Natural killer cell (primary cell): Measurements from ENCODE around the gene LIN7A. TPM values are rescaled to one million over a fixed set of nuclear protein-coding genes. Genes with fewer than 3 reads are reported as not detected.
"Not testable (repeated sequence)": the region's sequence is repeated elsewhere in the genome, so short reads cannot be mapped to it uniquely, and the experiment has no call there.

Source experiments
- ATAC-seq, 3 donors: fragments of 150-1000 bp in 2 of 3; fragments of 200-7000 bp in 1 of 3; cut with Tn5 transposase; 1 replicate in 1 of 3; 2 replicates in 2 of 3; pipeline ENCODE4 v1.10.0; 2021; ENCODE audit warnings: mild to moderate bottlenecking in 2 of 3, moderate library complexity in 2 of 3
- DNase-seq, 2 donors: peaks; one replicate each; pipeline versions ENCODE4 v3.0.0 to v3.0.0-alpha.2; 2013 to 2021; ENCODE audit warnings: mixed read lengths in 1 of 2
- H3K27ac ChIP-seq: one replicate; pipeline ENCODE4 v1.5.1; 2013; ENCODE audit warnings: mild to moderate bottlenecking, low read length
- H3K27me3 ChIP-seq: one replicate; pipeline ENCODE4 v1.6.1; 2013; ENCODE audit warnings: low read length; ENCODE audit not compliant: control insufficient read depth, insufficient read depth
- H3K36me3 ChIP-seq: one replicate; pipeline ENCODE4 v1.6.1; 2013; ENCODE audit warnings: low read length; ENCODE audit not compliant: control insufficient read depth, insufficient read depth
- H3K4me1 ChIP-seq: one replicate; pipeline ENCODE4 v1.6.1; 2013; ENCODE audit warnings: low read length; ENCODE audit not compliant: control insufficient read depth, insufficient read depth
- H3K4me3 ChIP-seq: one replicate; pipeline ENCODE4 v1.5.1; 2013; ENCODE audit warnings: low read length
- H3K9me3 ChIP-seq: one replicate; pipeline ENCODE4 v1.6.1; 2013; ENCODE audit warnings: low read length; ENCODE audit not compliant: control insufficient read depth, insufficient read depth
- H3K27ac Mint-ChIP-seq, 2 donors: one replicate each; pipeline ENCODE4 v1.8.0; 2022; ENCODE audit warnings: mild to moderate bottlenecking in 2 of 2, mixed read lengths in 2 of 2, moderate library complexity in 1 of 2
- H3K27me3 Mint-ChIP-seq, 2 donors: one replicate each; pipeline ENCODE4 v1.8.0; 2022; ENCODE audit warnings: low read depth in 2 of 2, mixed read lengths in 2 of 2
- H3K36me3 Mint-ChIP-seq: one replicate; pipeline ENCODE4 v1.8.0; 2022; ENCODE audit warnings: mixed read lengths
- H3K4me1 Mint-ChIP-seq, 2 donors: one replicate each; pipeline ENCODE4 v1.8.0; 2022; ENCODE audit warnings: mixed read lengths in 2 of 2
- H3K4me3 Mint-ChIP-seq: one replicate; pipeline ENCODE4 v1.8.0; 2022; ENCODE audit warnings: mild to moderate bottlenecking, moderate library complexity, mixed read lengths
- H3K9me3 Mint-ChIP-seq, 2 donors: one replicate each; pipeline ENCODE4 v1.8.0; 2022; ENCODE audit warnings: mixed read lengths in 2 of 2
- CTCF ChIP-seq: fragments of 200-600 bp; IDR thresholded peaks from one replicate; pipeline ENCODE4 v1.8.0; 2022; ENCODE audit warnings: antibody characterized with exemption
- WGBS: methylation state at CpG from one replicate; pipeline ENCODE4 v1.1.7; 2013; ENCODE audit warnings: missing lambda C conversion rate; ENCODE audit not compliant: insufficient coverage; 5-methylcytosine and 5-hydroxymethylcytosine counted together
- intact Hi-C: fragments of 100-400 bp; cut with micrococcal nuclease; formaldehyde crosslinking; loops from one replicate; pipeline ENCODE4 v1.14.2; 2022
- total RNA-seq, 4 donors: library from RNA; stranded (reverse); fragments of 120-200 nt in 1 of 4; gene quantifications; one replicate each; pipeline versions ENCODE4 v1.2.3 to v1.2.4, GENCODE V29; 2013 to 2022

The LIN7A gene
- total RNA-seq, 3 donors from 2014 or later (not counting 1 experiment from before 2014, with no cell fraction given), result 0.12 to 14.9 (median 0.27) TPM

- no peaks in the 10 kb centered on the region for H3K9me3 ChIP-seq
- Mint-ChIP-seq H3K9me3 (peaks cover 4 to 6% of the 10 kb centered on the region in 2 donors), H3K36me3 (no peaks in the 10 kb centered on the region), H3K27ac (no peak overlapping the region), H3K27me3 (no peaks in the 10 kb centered on the region), H3K4me1 (no peaks in the 10 kb centered on the region), H3K4me3 (no peak overlapping the region)
- H3K27ac ChIP-seq, result no peak overlapping the region
- no peak overlapping the region for H3K4me3 ChIP-seq
- no peaks in the 10 kb centered on the region for H3K36me3 ChIP-seq
- 78% methylated on average over 4 of the region's 4 CpGs for WGBS
- no peak for DNase-seq
- no peak for ATAC-seq
- H3K27me3 ChIP-seq, result no peaks in the 10 kb centered on the region
- intact Hi-C loops, result no loop called here
- no peaks in the 10 kb centered on the region for H3K4me1 ChIP-seq
- TF ChIP-seq CTCF, result no peak
Measured at GRCh38 chr12:80798281-80798680, 139.5 kb downstream of the LIN7A start.

- TF ChIP-seq CTCF, result no peak
- WGBS, result 60% methylated on average over 1 of the region's 1 CpG
- intact Hi-C loops, result no loop called here
- Mint-ChIP-seq H3K4me1 (no peaks in the 10 kb centered on the region), H3K4me3 (no peak overlapping the region), H3K9me3 (peaks cover 6% of the 10 kb centered on the region in 2 donors), H3K27ac (no peak overlapping the region), H3K36me3 (no peaks in the 10 kb centered on the region), H3K27me3 (no peaks in the 10 kb centered on the region)
- no peak overlapping the region for H3K27ac ChIP-seq
- no peaks in the 10 kb centered on the region for H3K27me3 ChIP-seq
- no peaks in the 10 kb centered on the region for H3K36me3 ChIP-seq
- ATAC-seq, result no peak
- H3K4me3 ChIP-seq, result no peak overlapping the region
- no peaks in the 10 kb centered on the region for H3K9me3 ChIP-seq
- H3K4me1 ChIP-seq, result no peaks in the 10 kb centered on the region
- DNase-seq, result no peak
Measured at GRCh38 chr12:80794551-80794950, 143.2 kb downstream of the LIN7A start.

- H3K36me3 Mint-ChIP-seq, result no peaks in the 10 kb centered on the region
- no peak overlapping the region for H3K4me3 Mint-ChIP-seq
- Histone ChIP-seq H3K27me3 (no peaks in the 10 kb centered on the region), H3K4me3 (no peak overlapping the region), H3K4me1 (no peaks in the 10 kb centered on the region), H3K36me3 (no peaks in the 10 kb centered on the region), H3K9me3 (no peaks in the 10 kb centered on the region), H3K27ac (no peak overlapping the region)
- H3K4me1 Mint-ChIP-seq, result no peaks in the 10 kb centered on the region
- no peaks in the 10 kb centered on the region for H3K27me3 Mint-ChIP-seq
- H3K27ac Mint-ChIP-seq, result no peak overlapping the region
- intact Hi-C loops, result no loop called here
- DNase-seq (no peak), ATAC-seq (no peak)
- H3K9me3 Mint-ChIP-seq, result peaks cover 6 to 7% of the 10 kb centered on the region in 2 donors
- TF ChIP-seq CTCF, result no peak
Measured at GRCh38 chr12:80792861-80793260, 144.9 kb downstream of the LIN7A start.

- H3K36me3 Mint-ChIP-seq, result no peaks in the 10 kb centered on the region
- H3K27ac ChIP-seq, result no peak overlapping the region
Measured at GRCh38 chr12:80791863-80792262, 145.9 kb downstream of the LIN7A start.

GRCh38 chr12:80788407-80788806 lies 149.3 kb downstream of the LIN7A start:
- H3K36me3 Mint-ChIP-seq, ATAC-seq, H3K4me1 ChIP-seq, H3K4me1 Mint-ChIP-seq, H3K27me3 ChIP-seq, DNase-seq, H3K4me3 Mint-ChIP-seq, H3K27ac Mint-ChIP-seq, H3K9me3 ChIP-seq, intact Hi-C loops, H3K27ac ChIP-seq, H3K36me3 ChIP-seq, H3K4me3 ChIP-seq, H3K27me3 Mint-ChIP-seq: not testable (repeated sequence)
- peaks cover 19 to 25% of the 10 kb centered on the region in 2 donors for H3K9me3 Mint-ChIP-seq
- WGBS, result 88% methylated on average over 10 of the region's 10 CpGs

More at GRCh38 chr12:80791863-80792262, 145.9 kb downstream of the LIN7A start:
- H3K27me3 ChIP-seq, result no peaks in the 10 kb centered on the region
- no peak overlapping the region for H3K4me3 ChIP-seq
- intact Hi-C loops, result no loop called here
- no peak overlapping the region for H3K27ac Mint-ChIP-seq
- H3K9me3 Mint-ChIP-seq, result peaks cover 8 to 12% of the 10 kb centered on the region in 2 donors
- H3K36me3 ChIP-seq, result no peaks in the 10 kb centered on the region
- ATAC-seq (no peak), DNase-seq (no peak)
- H3K4me1 ChIP-seq, result no peaks in the 10 kb centered on the region
- no peaks in the 10 kb centered on the region for H3K4me1 Mint-ChIP-seq
- H3K9me3 ChIP-seq, result no peaks in the 10 kb centered on the region
- no peak for TF ChIP-seq CTCF
- no peaks in the 10 kb centered on the region for H3K27me3 Mint-ChIP-seq
- no peak overlapping the region for H3K4me3 Mint-ChIP-seq
